Measurements from ENCODE around the gene TMEM245. TPM values are rescaled to one million over a fixed set of nuclear protein-coding genes. Genes with fewer than 3 reads are reported as not detected.

Gene TMEM245
- total and polyA plus RNA-seq, 2 donors (not counting 3 experiments of a cell fraction or from before 2014, with no cell fraction given), result 44.2 to 48.0 TPM

DNA sequence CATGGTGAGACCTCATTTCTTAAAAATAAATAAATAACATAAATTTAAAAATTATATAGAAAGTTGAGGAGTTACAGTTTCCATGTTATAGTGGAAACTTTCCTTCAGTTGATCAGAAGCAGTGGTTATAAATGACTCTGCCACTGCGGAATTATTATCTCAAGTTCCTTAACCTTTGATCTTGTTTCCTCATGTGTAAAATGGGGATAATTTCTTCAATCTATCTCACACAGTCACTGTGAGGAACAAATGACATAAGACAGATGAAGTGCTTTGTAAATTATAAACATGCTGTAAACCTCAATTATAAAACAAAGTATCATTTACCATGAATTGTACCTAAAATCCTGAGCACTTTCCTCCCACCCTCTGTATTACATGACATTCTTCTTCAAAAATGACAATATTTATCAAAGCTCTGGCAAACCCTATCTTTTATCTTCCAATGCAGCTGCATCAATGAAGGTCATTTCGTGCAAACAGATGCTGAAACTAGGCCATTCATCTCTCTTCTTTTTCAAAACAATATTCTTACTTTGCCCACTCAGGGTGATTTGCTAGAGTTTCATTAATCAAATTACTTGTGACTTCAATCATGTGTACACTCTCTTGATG, 46.8 kb downstream of the TMEM245 start:
- TF ChIP-seq GATA2 (IDR thresholded peaks at IDR 0.05; ENCODE audit: insufficient read depth, insufficient read length, low read depth, low read length), result no peak
- TF ChIP-seq JUN (IDR thresholded peaks at IDR 0.05; ENCODE audit: borderline replicate concordance, insufficient read depth, insufficient read length, low read depth), result no peak
- TF ChIP-seq, protein P1, sequence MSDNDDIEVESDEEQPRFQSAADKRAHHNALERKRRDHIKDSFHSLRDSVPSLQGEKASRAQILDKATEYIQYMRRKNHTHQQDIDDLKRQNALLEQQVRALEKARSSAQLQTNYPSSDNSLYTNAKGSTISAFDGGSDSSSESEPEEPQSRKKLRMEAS (IDR thresholded peaks at IDR 0.05; ENCODE audit: insufficient read depth, insufficient read length), result no peak
- no peak for TF ChIP-seq FOS (IDR thresholded peaks at IDR 0.05; ENCODE audit: borderline replicate concordance, insufficient read depth, low read length)
- Histone ChIP-seq H3K4me2 (ENCODE audit: insufficient read depth, low read length) (no peak overlapping the region), H3K36me3 (ENCODE audit: control insufficient read depth in 2 of 2, extremely low read depth in 1 of 2, insufficient read depth in 2 of 2, low read length in 2 of 2) (peaks cover 7 to 8% of the 10 kb centered on the region in 2 experiments), H3K79me2 (ENCODE audit: control insufficient read depth, insufficient read depth, low read length) (no peaks in the 10 kb centered on the region), H3K9ac (replicated peaks; ENCODE audit: extremely low read depth, insufficient read depth, low read length) (no peak overlapping the region), H3K4me1 (ENCODE audit: control insufficient read depth, extremely low read depth, insufficient read depth, low read length) (no peaks in the 10 kb centered on the region), H3K9me3 (replicated peaks; ENCODE audit: control insufficient read depth, insufficient read depth, low read length) (no peaks in the 10 kb centered on the region), H3K9me1 (replicated peaks; ENCODE audit: control insufficient read depth, extremely low read depth, insufficient read depth, low read length) (peaks cover 2% of the 10 kb centered on the region), H3K4me3 (replicated peaks in 1 of 3; ENCODE audit: insufficient read depth in 1 of 3, low read depth in 1 of 3, low read length in 3 of 3) (no peak overlapping the region), H2AFZ (ENCODE audit: low read depth, low read length) (no peak overlapping the region), H3K27ac (ENCODE audit: insufficient read depth, low read depth, low read length) (no peak overlapping the region), H4K20me1 (replicated peaks; ENCODE audit: control insufficient read depth, extremely low read depth, insufficient read depth, low read length) (no peaks in the 10 kb centered on the region), H3K27me3 (ENCODE audit: control insufficient read depth in 2 of 2, insufficient read depth in 2 of 2, low read length in 2 of 2) (no peaks in the 10 kb centered on the region)
- intact Hi-C loops (cut with micrococcal nuclease) (no loop called here), dilution Hi-C loops (cut with MboI; ENCODE audit: extremely low pct_ligation_motif_present, low sequenced_read_pairs) (no loop called here)
- FAIRE-seq, result no peak
- DNase-seq (ENCODE audit: low read depth, low spot score), result no peak
- no TSS peak for BruUV-seq (replicated peaks)
- CTCF ChIA-PET, result no interaction called here
- POLR2A ChIA-PET, result interaction anchor here (1.0 kb wide), 1 partner anchor 77 kb away, joined by 4 read pairs; no protein-coding TSS in a partner anchor

- CTCF ChIA-PET, result no interaction called here
- peaks cover 7 to 8% of the 10 kb centered on the region in 2 experiments for H3K36me3 ChIP-seq (ENCODE audit: control insufficient read depth in 2 of 2, extremely low read depth in 1 of 2, insufficient read depth in 2 of 2, low read length in 2 of 2)
Observed at GRCh38 chr9:109072133-109072692, 47.5 kb downstream of the TMEM245 start.

More at GRCh38 chr9:109072133-109072692, 47.5 kb downstream of the TMEM245 start:
- Histone ChIP-seq H3K4me3 (replicated peaks in 1 of 3; ENCODE audit: insufficient read depth in 1 of 3, low read depth in 1 of 3, low read length in 3 of 3) (no peak overlapping the region), H3K9me3 (replicated peaks; ENCODE audit: control insufficient read depth, insufficient read depth, low read length) (no peaks in the 10 kb centered on the region), H2AFZ (ENCODE audit: low read depth, low read length) (no peak overlapping the region), H3K27ac (ENCODE audit: insufficient read depth, low read depth, low read length) (no peak overlapping the region), H3K79me2 (ENCODE audit: control insufficient read depth, insufficient read depth, low read length) (no peaks in the 10 kb centered on the region), H3K9ac (replicated peaks; ENCODE audit: extremely low read depth, insufficient read depth, low read length) (no peak overlapping the region), H3K4me1 (ENCODE audit: control insufficient read depth, extremely low read depth, insufficient read depth, low read length) (no peaks in the 10 kb centered on the region), H3K27me3 (ENCODE audit: control insufficient read depth in 2 of 2, insufficient read depth in 2 of 2, low read length in 2 of 2) (no peaks in the 10 kb centered on the region), H4K20me1 (replicated peaks; ENCODE audit: control insufficient read depth, extremely low read depth, insufficient read depth, low read length) (no peaks in the 10 kb centered on the region), H3K9me1 (replicated peaks; ENCODE audit: control insufficient read depth, extremely low read depth, insufficient read depth, low read length) (peaks cover 2% of the 10 kb centered on the region), H3K4me2 (ENCODE audit: insufficient read depth, low read length) (no peak overlapping the region)
- DNase-seq (ENCODE audit: low read depth, low spot score) (no peak), FAIRE-seq (no peak)
- intact Hi-C loops (cut with micrococcal nuclease), result no loop called here
- dilution Hi-C loops (cut with MboI; ENCODE audit: extremely low pct_ligation_motif_present, low sequenced_read_pairs), result no loop called here
- BruUV-seq (replicated peaks), result no TSS peak
- POLR2A ChIA-PET, result interaction anchor here (1.0 kb wide), 1 partner anchor 76 kb away, joined by 4 read pairs; no protein-coding TSS in a partner anchor
- TF ChIP-seq, protein P2, sequence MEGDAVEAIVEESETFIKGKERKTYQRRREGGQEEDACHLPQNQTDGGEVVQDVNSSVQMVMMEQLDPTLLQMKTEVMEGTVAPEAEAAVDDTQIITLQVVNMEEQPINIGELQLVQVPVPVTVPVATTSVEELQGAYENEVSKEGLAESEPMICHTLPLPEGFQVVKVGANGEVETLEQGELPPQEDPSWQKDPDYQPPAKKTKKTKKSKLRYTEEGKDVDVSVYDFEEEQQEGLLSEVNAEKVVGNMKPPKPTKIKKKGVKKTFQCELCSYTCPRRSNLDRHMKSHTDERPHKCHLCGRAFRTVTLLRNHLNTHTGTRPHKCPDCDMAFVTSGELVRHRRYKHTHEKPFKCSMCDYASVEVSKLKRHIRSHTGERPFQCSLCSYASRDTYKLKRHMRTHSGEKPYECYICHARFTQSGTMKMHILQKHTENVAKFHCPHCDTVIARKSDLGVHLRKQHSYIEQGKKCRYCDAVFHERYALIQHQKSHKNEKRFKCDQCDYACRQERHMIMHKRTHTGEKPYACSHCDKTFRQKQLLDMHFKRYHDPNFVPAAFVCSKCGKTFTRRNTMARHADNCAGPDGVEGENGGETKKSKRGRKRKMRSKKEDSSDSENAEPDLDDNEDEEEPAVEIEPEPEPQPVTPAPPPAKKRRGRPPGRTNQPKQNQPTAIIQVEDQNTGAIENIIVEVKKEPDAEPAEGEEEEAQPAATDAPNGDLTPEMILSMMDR (IDR thresholded peaks at IDR 0.05; ENCODE audit: extremely low read depth in 1 of 2, insufficient read depth in 1 of 2, low read depth in 1 of 2, low read length in 2 of 2), result no peak
- TF ChIP-seq GATA2 (IDR thresholded peaks at IDR 0.05; ENCODE audit: insufficient read depth, insufficient read length, low read depth, low read length) (no peak), MYC (IDR thresholded peaks at IDR 0.05; ENCODE audit: low read depth, low read length) (no peak), POLR2AphosphoS5 (IDR thresholded peaks at IDR 0.05; ENCODE audit: insufficient read depth, low read depth, low read length) (no peak), EZH2 (IDR thresholded peaks at IDR 0.05; ENCODE audit: borderline replicate concordance, low read depth, low read length, severe bottlenecking) (no peak), POLR2A (IDR thresholded peaks at IDR 0.05; ENCODE audit: low read depth, low read length) (no peak), JUN (IDR thresholded peaks at IDR 0.05; ENCODE audit: borderline replicate concordance, insufficient read depth, insufficient read length, low read depth) (no peak), FOS (IDR thresholded peaks at IDR 0.05; ENCODE audit: borderline replicate concordance, insufficient read depth, low read length) (no peak)
- TF ChIP-seq, protein P1 (IDR thresholded peaks at IDR 0.05; ENCODE audit: insufficient read depth, insufficient read length), result no peak
